Measurements from ENCODE around the gene IRF9. TPM values are rescaled to one million over a fixed set of nuclear protein-coding genes. Genes with fewer than 3 reads are reported as not detected.

Gene IRF9
- total and polyA plus RNA-seq, 2 of the 13 experiments (the other 11 are each of a cell fraction or from before 2014, with no cell fraction given): 14.9 to 49.7 TPM

GRCh38 chr14:24212924-24213865 is 52.1 kb downstream of the IRF9 start, which contains the start of gene CHMP4A (continued):
- TF ChIP-seq, protein P1, sequence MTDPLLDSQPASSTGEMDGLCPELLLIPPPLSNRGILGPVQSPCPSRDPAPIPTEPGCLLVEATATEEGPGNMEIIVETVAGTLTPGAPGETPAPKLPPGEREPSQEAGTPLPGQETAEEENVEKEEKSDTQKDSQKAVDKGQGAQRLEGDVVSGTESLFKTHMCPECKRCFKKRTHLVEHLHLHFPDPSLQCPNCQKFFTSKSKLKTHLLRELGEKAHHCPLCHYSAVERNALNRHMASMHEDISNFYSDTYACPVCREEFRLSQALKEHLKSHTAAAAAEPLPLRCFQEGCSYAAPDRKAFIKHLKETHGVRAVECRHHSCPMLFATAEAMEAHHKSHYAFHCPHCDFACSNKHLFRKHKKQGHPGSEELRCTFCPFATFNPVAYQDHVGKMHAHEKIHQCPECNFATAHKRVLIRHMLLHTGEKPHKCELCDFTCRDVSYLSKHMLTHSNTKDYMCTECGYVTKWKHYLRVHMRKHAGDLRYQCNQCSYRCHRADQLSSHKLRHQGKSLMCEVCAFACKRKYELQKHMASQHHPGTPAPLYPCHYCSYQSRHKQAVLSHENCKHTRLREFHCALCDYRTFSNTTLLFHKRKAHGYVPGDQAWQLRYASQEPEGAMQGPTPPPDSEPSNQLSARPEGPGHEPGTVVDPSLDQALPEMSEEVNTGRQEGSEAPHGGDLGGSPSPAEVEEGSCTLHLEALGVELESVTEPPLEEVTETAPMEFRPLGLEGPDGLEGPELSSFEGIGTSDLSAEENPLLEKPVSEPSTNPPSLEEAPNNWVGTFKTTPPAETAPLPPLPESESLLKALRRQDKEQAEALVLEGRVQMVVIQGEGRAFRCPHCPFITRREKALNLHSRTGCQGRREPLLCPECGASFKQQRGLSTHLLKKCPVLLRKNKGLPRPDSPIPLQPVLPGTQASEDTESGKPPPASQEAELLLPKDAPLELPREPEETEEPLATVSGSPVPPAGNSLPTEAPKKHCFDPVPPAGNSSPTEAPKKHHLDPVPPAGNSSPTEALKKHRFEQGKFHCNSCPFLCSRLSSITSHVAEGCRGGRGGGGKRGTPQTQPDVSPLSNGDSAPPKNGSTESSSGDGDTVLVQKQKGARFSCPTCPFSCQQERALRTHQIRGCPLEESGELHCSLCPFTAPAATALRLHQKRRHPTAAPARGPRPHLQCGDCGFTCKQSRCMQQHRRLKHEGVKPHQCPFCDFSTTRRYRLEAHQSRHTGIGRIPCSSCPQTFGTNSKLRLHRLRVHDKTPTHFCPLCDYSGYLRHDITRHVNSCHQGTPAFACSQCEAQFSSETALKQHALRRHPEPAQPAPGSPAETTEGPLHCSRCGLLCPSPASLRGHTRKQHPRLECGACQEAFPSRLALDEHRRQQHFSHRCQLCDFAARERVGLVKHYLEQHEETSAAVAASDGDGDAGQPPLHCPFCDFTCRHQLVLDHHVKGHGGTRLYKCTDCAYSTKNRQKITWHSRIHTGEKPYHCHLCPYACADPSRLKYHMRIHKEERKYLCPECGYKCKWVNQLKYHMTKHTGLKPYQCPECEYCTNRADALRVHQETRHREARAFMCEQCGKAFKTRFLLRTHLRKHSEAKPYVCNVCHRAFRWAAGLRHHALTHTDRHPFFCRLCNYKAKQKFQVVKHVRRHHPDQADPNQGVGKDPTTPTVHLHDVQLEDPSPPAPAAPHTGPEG (CRISPR knock-in tag; IDR thresholded peaks at IDR 0.05): peak; percentile 97
- peak; percentile 67 for TF ChIP-seq GZF1 (CRISPR knock-in tag; IDR thresholded peaks at IDR 0.05)
- TF ChIP-seq MED1 (CRISPR knock-in tag; IDR thresholded peaks at IDR 0.05): peak; percentile 91
- no peak for TF ChIP-seq HMG20A (CRISPR knock-in tag; IDR thresholded peaks at IDR 0.05; ENCODE audit: borderline replicate concordance)
- TF ChIP-seq MAFK (conservative IDR thresholded peaks at IDR 0.05 in 1 of 2, IDR thresholded peaks at IDR 0.05 in 1 of 2; ENCODE audit: low read length in 2 of 2): no peak; a peak in 1 of 4 replicates
- peak; percentile 96; the same call in 1 of the 2 replicates for TF ChIP-seq PAX8 (CRISPR knock-in tag; IDR thresholded peaks at IDR 0.05; ENCODE audit: borderline replicate concordance)
- TF ChIP-seq EED (CRISPR knock-in tag; IDR thresholded peaks at IDR 0.05): peak; percentile 89
- TF ChIP-seq FOSL2 (CRISPR knock-in tag; IDR thresholded peaks at IDR 0.05): peak; percentile 90
- TF ChIP-seq YEATS4 (CRISPR knock-in tag; IDR thresholded peaks at IDR 0.05; ENCODE audit: borderline replicate concordance): peak; percentile 99
- peak; percentile 91 for TF ChIP-seq ZNF609 (CRISPR knock-in tag; IDR thresholded peaks at IDR 0.05; ENCODE audit: borderline replicate concordance)
- TF ChIP-seq ZNF225 (CRISPR knock-in tag; IDR thresholded peaks at IDR 0.05): peak; percentile 99; the same call in 1 of the 2 replicates
- no peak; the same call in 1 of the 2 replicates for TF ChIP-seq GFI1 (CRISPR knock-in tag; IDR thresholded peaks at IDR 0.05; ENCODE audit: borderline replicate concordance)
- no peak for TF ChIP-seq ZNF703 (CRISPR knock-in tag; IDR thresholded peaks at IDR 0.05; ENCODE audit: borderline replicate concordance)
- TF ChIP-seq ZNF576 (CRISPR knock-in tag; IDR thresholded peaks at IDR 0.05): peak; percentile 25
- TF ChIP-seq ZNF619 (CRISPR knock-in tag; IDR thresholded peaks at IDR 0.05): peak; percentile 85
- TF ChIP-seq ZNF235 (CRISPR knock-in tag; IDR thresholded peaks at IDR 0.05; ENCODE audit: borderline replicate concordance): peak; percentile 94; the same call in 1 of the 2 replicates

Data from HepG2 (cell line).